RWPE2 (cell line): ENCODE results near the gene ORM1.

Experiments
- ATAC-seq: fragments of 200-7000 bp; cut with Tn5 transposase; 3 replicates; pipeline ENCODE4 v1.9.1; 2021; ENCODE audit warnings: low read depth
- DNase-seq: peaks from one replicate; pipeline ENCODE4 v3.0.0-alpha.2; 2020; ENCODE audit warnings: low spot score
- H3K27ac ChIP-seq: fragments of 450-650 bp; 2 replicates; pipeline ENCODE4 v1.5.1; 2017; ENCODE audit warnings: mild to moderate bottlenecking; ENCODE audit not compliant: poor library complexity, severe bottlenecking
- H3K27me3 ChIP-seq: fragments of 250-450 bp; sonication (Bioruptor Pico); 2 replicates; pipeline ENCODE4 v1.5.1; 2021; ENCODE audit warnings: mild to moderate bottlenecking, moderate library complexity; ENCODE audit not compliant: insufficient read depth, poor library complexity, severe bottlenecking
- H3K36me3 ChIP-seq: fragments of 250-450 bp; sonication (Bioruptor Pico); 2 replicates; pipeline ENCODE4 v1.5.1; 2020; ENCODE audit warnings: low read depth, mild to moderate bottlenecking, moderate library complexity
- H3K4me1 ChIP-seq: fragments of 250-450 bp; sonication (Bioruptor Pico); 2 replicates; pipeline ENCODE4 v1.5.1; 2021; ENCODE audit warnings: mild to moderate bottlenecking, moderate library complexity; ENCODE audit not compliant: insufficient read depth, poor library complexity, severe bottlenecking
- H3K4me3 ChIP-seq: fragments of 250-450 bp; sonication (Bioruptor Pico); 2 replicates; pipeline ENCODE4 v1.5.1; 2021; ENCODE audit warnings: mild to moderate bottlenecking, moderate library complexity; ENCODE audit not compliant: severe bottlenecking
- H3K9me3 ChIP-seq: fragments of 250-450 bp; sonication (Bioruptor Pico); 2 replicates; pipeline ENCODE4 v1.5.1; 2021; ENCODE audit warnings: mild to moderate bottlenecking, moderate library complexity; ENCODE audit not compliant: severe bottlenecking
- TF ChIP-seq, protein P1 (sequence below): fragments of 450-650 bp; IDR thresholded peaks from one replicate; pipeline ENCODE4 v1.5.1; 2017; ENCODE audit warnings: mild to moderate bottlenecking, moderate library complexity; ENCODE audit not compliant: poor library complexity, severe bottlenecking

The ORM1 gene

DNA sequence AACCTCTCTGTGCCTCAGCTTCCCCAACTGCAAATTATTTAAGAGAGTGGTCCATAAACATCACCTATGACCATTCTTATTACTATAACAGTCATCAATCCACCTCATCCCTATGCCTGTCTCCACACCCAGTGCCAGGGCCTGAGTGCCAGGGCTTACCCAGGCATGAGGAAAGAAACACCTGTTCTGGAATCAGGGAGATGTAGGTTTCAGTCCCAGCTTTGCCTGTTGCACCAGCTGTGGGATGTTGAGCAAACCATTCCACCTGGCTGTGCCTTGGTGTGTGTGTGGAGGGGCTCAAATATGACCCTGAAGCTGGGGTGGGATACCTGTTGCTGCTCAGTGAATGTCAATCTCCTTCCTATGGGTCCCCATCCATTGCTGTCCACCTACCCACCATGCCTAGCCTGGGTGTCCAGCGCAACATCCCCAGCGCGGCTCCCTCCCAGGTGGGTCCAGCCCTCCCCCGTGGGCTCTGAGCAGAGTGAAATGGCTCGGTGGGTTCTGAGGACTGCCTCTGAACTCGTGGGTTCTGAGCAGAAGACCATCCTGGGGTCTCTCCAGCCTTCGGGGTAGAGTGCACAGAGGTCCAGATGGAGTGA, 48.5 kb downstream of the ORM1 start:
- H3K4me3 ChIP-seq, result no peak overlapping the region
- ATAC-seq, result no peak

DNA sequence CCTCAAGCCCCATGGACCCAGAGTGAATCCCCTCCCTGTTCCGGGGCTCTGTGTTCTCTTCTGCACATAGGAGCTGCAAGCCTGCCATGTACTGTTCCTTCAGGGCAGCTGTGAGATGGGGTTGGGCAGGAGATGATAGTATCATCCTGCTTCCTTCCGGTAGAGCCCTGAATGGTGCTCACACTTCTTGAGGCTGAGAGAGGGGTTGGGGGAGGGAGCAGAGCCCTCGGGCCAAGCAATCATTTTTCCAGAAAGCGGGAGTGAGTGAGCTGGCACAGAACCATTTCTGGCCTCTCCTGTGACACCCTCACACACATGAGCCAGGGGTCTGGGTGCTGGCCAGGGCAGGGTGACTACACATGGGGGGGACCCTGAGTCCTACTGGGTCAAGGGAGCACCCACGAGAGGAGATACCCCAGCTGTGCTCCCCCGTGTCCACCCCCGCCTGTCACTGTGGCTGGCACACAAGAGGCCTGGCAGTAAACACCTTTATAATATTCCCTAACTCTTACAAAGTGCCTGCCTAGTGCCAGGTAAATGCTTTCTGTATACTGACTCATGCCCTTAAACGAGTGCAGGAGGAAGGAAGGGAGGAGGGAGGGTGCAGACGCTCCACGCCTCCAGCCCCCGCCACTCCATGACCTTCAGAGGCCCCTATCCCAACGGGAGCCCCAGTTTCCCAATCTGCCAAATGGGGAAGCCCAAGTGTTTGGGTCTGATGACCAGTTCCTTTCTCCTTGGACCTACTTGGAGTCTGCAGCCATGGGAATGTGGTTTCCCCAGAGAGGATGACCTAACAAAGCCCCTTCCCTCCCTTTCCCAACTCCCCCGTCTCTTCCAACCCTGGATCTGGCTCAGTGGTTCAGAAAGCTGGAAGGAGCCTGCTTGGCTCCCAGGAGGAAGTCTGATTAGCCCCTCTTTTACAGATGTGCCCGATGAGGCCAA, 49.3 kb downstream of the ORM1 start:
- Histone ChIP-seq H3K4me3 (no peak overlapping the region), H3K27me3 (no peaks in the 10 kb centered on the region), H3K9me3 (no peaks in the 10 kb centered on the region), H3K36me3 (no peaks in the 10 kb centered on the region), H3K4me1 (peaks cover 17% of the 10 kb centered on the region), H3K27ac (peak overlapping the region; percentile 81)
- ATAC-seq, result peak; percentile 85
- DNase-seq, result no peak
- TF ChIP-seq, protein P1, sequence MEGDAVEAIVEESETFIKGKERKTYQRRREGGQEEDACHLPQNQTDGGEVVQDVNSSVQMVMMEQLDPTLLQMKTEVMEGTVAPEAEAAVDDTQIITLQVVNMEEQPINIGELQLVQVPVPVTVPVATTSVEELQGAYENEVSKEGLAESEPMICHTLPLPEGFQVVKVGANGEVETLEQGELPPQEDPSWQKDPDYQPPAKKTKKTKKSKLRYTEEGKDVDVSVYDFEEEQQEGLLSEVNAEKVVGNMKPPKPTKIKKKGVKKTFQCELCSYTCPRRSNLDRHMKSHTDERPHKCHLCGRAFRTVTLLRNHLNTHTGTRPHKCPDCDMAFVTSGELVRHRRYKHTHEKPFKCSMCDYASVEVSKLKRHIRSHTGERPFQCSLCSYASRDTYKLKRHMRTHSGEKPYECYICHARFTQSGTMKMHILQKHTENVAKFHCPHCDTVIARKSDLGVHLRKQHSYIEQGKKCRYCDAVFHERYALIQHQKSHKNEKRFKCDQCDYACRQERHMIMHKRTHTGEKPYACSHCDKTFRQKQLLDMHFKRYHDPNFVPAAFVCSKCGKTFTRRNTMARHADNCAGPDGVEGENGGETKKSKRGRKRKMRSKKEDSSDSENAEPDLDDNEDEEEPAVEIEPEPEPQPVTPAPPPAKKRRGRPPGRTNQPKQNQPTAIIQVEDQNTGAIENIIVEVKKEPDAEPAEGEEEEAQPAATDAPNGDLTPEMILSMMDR, result no peak

More for the DNA sequence above, 48.5 kb downstream of the ORM1 start:
- Histone ChIP-seq H3K36me3 (no peaks in the 10 kb centered on the region; the same call in 1 of the 2 replicates), H3K27ac (peak overlapping the region; percentile 81), H3K27me3 (no peaks in the 10 kb centered on the region), H3K4me1 (peaks cover 21% of the 10 kb centered on the region), H3K9me3 (no peaks in the 10 kb centered on the region)
- TF ChIP-seq, protein P1, result no peak
- DNase-seq, result no peak

DNA sequence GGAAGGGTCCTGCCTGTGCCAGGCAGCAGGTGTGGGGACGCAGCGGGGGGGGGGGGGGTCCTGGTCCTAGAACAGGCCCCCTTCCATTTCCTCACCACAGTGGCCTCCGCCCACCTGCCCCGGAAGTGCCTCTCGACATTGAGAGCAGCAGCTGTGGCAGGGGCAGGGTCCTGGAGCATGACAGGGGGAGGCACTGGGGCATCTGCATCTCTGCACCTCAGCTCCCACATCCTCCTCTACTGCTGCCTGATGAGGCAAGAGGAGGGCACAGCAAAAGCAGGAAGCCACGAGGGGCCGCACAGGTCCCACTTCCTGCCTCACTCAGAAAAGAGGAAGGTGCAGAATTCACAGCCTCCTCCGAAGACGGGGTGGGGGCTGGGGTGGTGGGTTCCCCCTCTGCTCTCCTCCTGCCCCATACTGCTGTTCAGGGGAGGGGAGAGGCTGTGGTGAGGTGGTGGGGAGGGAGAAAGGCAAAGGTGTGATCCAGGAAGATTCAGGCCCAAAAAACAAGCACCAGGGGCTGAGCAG, 50.1 kb downstream of the ORM1 start:
- no peaks in the 10 kb centered on the region for H3K27me3 ChIP-seq
- H3K36me3 ChIP-seq, result no peaks in the 10 kb centered on the region
- no peaks in the 10 kb centered on the region for H3K9me3 ChIP-seq
- no peak overlapping the region for H3K4me3 ChIP-seq
- ATAC-seq (no peak), DNase-seq (no peak)
- TF ChIP-seq, protein P1, result no peak
- peaks cover 17% of the 10 kb centered on the region for H3K4me1 ChIP-seq
- H3K27ac ChIP-seq, result peak overlapping the region; percentile 81

DNA sequence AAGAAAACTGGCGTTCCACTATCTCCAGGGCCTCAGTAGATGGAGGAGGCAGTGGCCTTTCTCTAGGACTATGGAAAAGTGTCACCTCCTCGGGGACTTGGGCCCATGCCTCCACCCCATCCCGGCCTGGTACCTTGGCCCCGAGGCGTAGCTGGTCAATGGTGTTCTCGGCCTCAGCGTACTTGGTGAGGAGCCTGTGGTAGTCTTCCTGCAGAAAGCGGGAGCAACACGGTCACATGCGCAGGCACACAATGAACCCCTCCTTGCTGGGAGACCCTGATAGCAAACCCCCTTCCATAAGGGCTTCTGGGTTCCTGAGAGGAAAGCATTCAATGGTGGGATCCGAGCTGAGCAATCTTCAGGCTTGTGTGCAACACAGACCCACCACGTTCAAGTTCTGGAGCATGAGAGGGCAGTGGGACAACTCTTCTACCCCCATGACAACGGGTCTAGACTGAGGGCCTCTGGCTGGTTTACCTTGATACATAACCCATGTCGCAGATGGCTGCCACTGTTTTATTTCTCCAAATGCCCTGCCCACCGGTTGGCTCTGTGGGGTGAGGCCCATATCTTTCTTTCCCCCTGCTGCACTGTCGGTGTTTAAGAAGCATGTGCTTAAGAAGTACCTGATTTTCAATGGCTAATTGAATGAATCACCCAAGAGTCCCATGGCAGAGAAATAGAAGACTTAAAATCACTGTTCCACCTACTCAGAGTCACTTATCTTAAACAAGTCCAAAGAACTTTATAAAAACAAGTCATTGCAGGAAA, 51.2 kb downstream of the ORM1 start:
- Histone ChIP-seq H3K27me3 (no peaks in the 10 kb centered on the region), H3K4me1 (peaks cover 17% of the 10 kb centered on the region), H3K4me3 (no peak overlapping the region), H3K27ac (no peak overlapping the region), H3K36me3 (no peaks in the 10 kb centered on the region), H3K9me3 (no peaks in the 10 kb centered on the region)
- ATAC-seq (no peak), DNase-seq (no peak)
- TF ChIP-seq, protein P1, result no peak
